Left ventricle myocardium inferior (tissue), 1 donor: ENCODE data around the gene MYLK3. TPM values are rescaled to one million over a fixed set of nuclear protein-coding genes. Genes with fewer than 3 reads are reported as not detected.

Source experiments
- DNase-seq: peaks from one replicate; pipeline ENCODE4 v3.0.0-alpha.2; 2020
- H3K27ac ChIP-seq: fragments of 200-600 bp; replicated peaks from 2 replicates; pipeline ENCODE4 v1.8.0; 2021
- H3K27me3 ChIP-seq: fragments of 200-600 bp; 2 replicates; pipeline ENCODE4 v1.8.0; 2021; ENCODE audit warnings: low read depth
- H3K36me3 ChIP-seq: fragments of 200-600 bp; 2 replicates; pipeline ENCODE4 v1.8.0; 2021
- H3K4me1 ChIP-seq: fragments of 200-600 bp; 2 replicates; pipeline ENCODE4 v1.8.0; 2021
- H3K4me3 ChIP-seq: fragments of 200-600 bp; 2 replicates; pipeline ENCODE4 v1.8.0; 2021; ENCODE audit warnings: mild to moderate bottlenecking, moderate library complexity
- H3K9me3 ChIP-seq: fragments of 200-600 bp; replicated peaks from 2 replicates; pipeline ENCODE4 v1.8.0; 2021
- CTCF ChIP-seq: fragments of 200-600 bp; IDR thresholded peaks from 2 replicates; pipeline ENCODE4 v1.8.0; 2021; ENCODE audit warnings: antibody characterized with exemption, mild to moderate bottlenecking, borderline replicate concordance
- intact Hi-C: fragments of 100-400 bp; cut with micrococcal nuclease; formaldehyde crosslinking; loops from one replicate; pipeline ENCODE4 v1.11.0; 2022
- long read RNA-seq: library from polyadenylated mRNA; unstranded; transcript quantifications from one replicate; pipeline ENCODE4 v2.0.0, GENCODE V29; 2021
- total RNA-seq: library from RNA; stranded (reverse); fragmentation: NEBNext Ultra II Directional; extraction: Animal tissue kit (Norgen Biotek cat#: 25700); gene quantifications from one replicate; pipeline ENCODE4 v1.2.1, GENCODE V29; 2021
- donor health status: DM: no; HTN: yes; CAD: no; lungs with severe emphysema.

Gene MYLK3
- 256 TPM for total RNA-seq
- long read RNA-seq, full-length matches to known transcripts = 59 of 144 reads
- long read RNA-seq, partial matches to known transcripts = 22 of 144 reads
- long read RNA-seq, other reads (novel, unspliced or antisense) = 63 of 144 reads

DNA sequence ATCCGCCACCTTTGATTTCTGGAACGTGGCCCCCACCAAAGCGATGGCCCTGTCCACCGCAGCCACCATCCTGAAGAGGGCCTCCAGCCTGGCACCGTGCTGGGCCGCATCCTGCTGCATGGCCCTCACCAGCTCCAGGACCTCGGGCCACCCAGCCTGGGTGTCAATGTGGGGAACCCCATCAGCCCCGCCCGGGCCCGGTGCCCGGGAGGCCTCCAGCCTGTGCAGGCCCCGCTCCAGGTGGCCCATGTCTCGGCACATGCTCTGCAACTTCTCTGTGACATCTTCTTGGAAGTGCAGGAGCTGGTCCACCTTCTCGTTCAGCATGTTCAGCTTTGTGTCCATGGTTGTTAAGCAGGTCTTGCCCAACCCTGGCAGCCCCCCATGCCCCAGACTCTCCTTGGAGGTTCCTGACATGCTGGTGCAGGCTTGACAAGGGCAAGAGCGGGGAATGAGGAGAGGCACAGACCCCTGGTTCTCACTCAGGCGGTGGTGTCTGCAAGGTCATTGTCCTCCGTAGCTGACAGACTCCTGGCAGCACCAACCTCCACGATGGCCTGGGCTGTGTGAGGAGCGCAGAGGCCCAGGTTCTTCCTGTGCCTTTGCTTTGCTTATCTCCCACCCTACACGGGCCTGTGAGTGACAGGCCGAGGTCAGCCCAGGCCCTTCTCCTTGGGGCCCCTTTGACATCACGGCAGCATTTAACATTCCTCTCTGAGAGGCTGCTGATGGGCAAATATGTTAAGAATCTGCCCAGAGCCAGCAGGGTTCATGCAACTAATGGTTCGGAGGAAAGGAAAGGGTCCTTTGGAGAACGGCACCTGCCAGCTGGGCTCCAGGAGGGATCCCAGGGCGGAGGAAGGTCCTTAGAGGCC, at the start of gene MYLK3:
MYLK3 (minus strand) TSS at position 568 of the 875 bp plus-strand sequence; CDS start at position 417, 151 bp downstream.
- peaks cover 3% of the 10 kb centered on the region for H3K27me3 ChIP-seq
- no peaks in the 10 kb centered on the region for H3K36me3 ChIP-seq
- peak; percentile 79 for DNase-seq
- no peak for TF ChIP-seq CTCF
- H3K27ac ChIP-seq = peak within 1 kb of the TSS; percentile 96
- peak within 1 kb of the TSS; percentile 72 for H3K4me3 ChIP-seq
- H3K9me3 ChIP-seq = no peaks in the 10 kb centered on the region
- intact Hi-C loops = no loop called here
- peaks cover 53% of the 10 kb centered on the region for H3K4me1 ChIP-seq

- H3K4me3 ChIP-seq = no peak overlapping the region
- no peaks in the 10 kb centered on the region for H3K4me1 ChIP-seq
- peaks cover 6% of the 10 kb centered on the region for H3K36me3 ChIP-seq
- intact Hi-C loops = no loop called here
- H3K27me3 ChIP-seq = no peaks in the 10 kb centered on the region
- H3K9me3 ChIP-seq = peaks cover 34% of the 10 kb centered on the region
- DNase-seq = no peak
- H3K27ac ChIP-seq = no peak overlapping the region
- TF ChIP-seq CTCF = no peak
Observed at GRCh38 chr16:46797501-46797900, 49.4 kb upstream of the MYLK3 start.

GRCh38 chr16:46796764-46797269, 48.7 kb upstream of the MYLK3 start:
- H3K4me1 ChIP-seq = no peaks in the 10 kb centered on the region
- H3K4me3 ChIP-seq = no peak overlapping the region
- no peak for TF ChIP-seq CTCF
- intact Hi-C loops = no loop called here
- H3K36me3 ChIP-seq = peaks cover 4% of the 10 kb centered on the region
- no peaks in the 10 kb centered on the region for H3K27me3 ChIP-seq
- no peak overlapping the region for H3K27ac ChIP-seq
- no peak for DNase-seq
- H3K9me3 ChIP-seq = peaks cover 34% of the 10 kb centered on the region

GRCh38 chr16:46793841-46794240, 45.7 kb upstream of the MYLK3 start:
- Histone ChIP-seq H3K9me3 (peaks cover 34% of the 10 kb centered on the region), H3K27ac (no peak overlapping the region), H3K36me3 (peaks cover 4% of the 10 kb centered on the region), H3K4me1 (peaks cover 16% of the 10 kb centered on the region), H3K27me3 (no peaks in the 10 kb centered on the region), H3K4me3 (no peak overlapping the region)
- no peak for TF ChIP-seq CTCF
- no peak for DNase-seq
- intact Hi-C loops = no loop called here

DNA sequence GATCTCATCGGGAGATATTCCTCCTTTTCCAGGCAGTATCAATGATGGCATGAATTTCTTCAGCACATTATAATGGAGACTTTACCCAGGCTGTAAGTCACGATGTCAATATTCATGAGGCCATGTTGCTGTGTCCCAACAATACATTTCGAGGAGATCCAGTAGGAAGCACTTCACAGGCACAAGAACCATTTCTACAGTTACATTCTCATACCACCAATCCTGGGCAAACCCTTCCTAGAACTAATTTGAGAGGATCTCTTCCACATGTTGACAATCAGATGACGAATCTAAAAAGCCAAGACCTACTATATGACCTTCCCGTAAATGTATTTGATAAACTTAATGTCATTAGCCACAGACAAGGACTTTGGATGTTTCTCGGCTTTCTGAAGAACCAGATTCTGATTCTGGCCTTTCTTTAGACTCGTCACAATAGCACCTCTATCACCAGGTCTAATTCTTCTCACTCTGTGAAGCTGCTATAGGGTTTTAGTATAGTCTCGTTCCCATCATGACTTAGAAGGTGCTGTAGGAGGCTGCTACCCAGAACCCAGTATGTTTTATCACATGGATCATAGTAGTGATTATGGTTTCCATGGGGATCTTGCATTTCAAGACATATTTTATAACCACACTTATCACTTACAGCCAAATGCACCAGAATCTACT, 42.6 kb upstream of the MYLK3 start:
- H3K27ac ChIP-seq = peak overlapping the region; percentile 72
- intact Hi-C loops = no loop called here

More for the DNA sequence above, 42.6 kb upstream of the MYLK3 start:
- Histone ChIP-seq H3K4me3 (peak overlapping the region; percentile 83), H3K9me3 (peaks cover 29% of the 10 kb centered on the region), H3K27me3 (no peaks in the 10 kb centered on the region), H3K36me3 (peaks cover 2% of the 10 kb centered on the region), H3K4me1 (peaks cover 28% of the 10 kb centered on the region)
- TF ChIP-seq CTCF = no peak
- DNase-seq = no peak
